NT2/D1 (cell line): ENCODE results near the gene PDPN.

ENCODE experiments used
- DNase-seq: peaks from one replicate; pipeline ENCODE4 v3.0.0-alpha.2; 2011; ENCODE audit warnings: low read depth, low spot score
- H3K27me3 ChIP-seq: 2 replicates; pipeline ENCODE4 v1.6.0; 2011; ENCODE audit warnings: mild to moderate bottlenecking; ENCODE audit not compliant: insufficient read length, insufficient read depth
- H3K36me3 ChIP-seq: 2 replicates; pipeline ENCODE4 v1.6.1; 2011; ENCODE audit warnings: mild to moderate bottlenecking, low read length, mixed read lengths; ENCODE audit not compliant: insufficient read depth, insufficient read length
- H3K4me1 ChIP-seq: 2 replicates; pipeline ENCODE4 v1.5.1; 2011; ENCODE audit not compliant: insufficient read depth, insufficient read length
- H3K4me3 ChIP-seq: 2 replicates; pipeline ENCODE4 v1.5.1; 2011; ENCODE audit warnings: low read depth; ENCODE audit not compliant: insufficient read length
- H3K9ac ChIP-seq: 2 replicates; pipeline ENCODE4 v1.6.0; 2011; ENCODE audit warnings: low read depth; ENCODE audit not compliant: insufficient read length
- H3K9me3 ChIP-seq: 2 replicates; pipeline ENCODE4 v1.5.1; 2011; ENCODE audit warnings: mild to moderate bottlenecking, low read length; ENCODE audit not compliant: insufficient read depth
- SUZ12 ChIP-seq: IDR thresholded peaks from 2 replicates; pipeline ENCODE4 v1.6.1; 2011; ENCODE audit not compliant: insufficient read length, insufficient read depth; ENCODE audit errors: extremely low read depth
- YY1 ChIP-seq: IDR thresholded peaks from 2 replicates; pipeline ENCODE4 v1.6.1; 2011; ENCODE audit not compliant: insufficient read length, insufficient read depth
- ZNF274 ChIP-seq: IDR thresholded peaks from 2 replicates; pipeline ENCODE4 v1.6.1; 2011; ENCODE audit warnings: mild to moderate bottlenecking, low read depth, low read length

PDPN gene

GRCh38 chr1:13543451-13544220 lies 40.0 kb upstream of the PDPN start:
- H3K27me3 ChIP-seq, result no peaks in the 10 kb centered on the region
- no peaks in the 10 kb centered on the region for H3K9me3 ChIP-seq
- no peak overlapping the region for H3K4me3 ChIP-seq
- H3K9ac ChIP-seq, result no peak overlapping the region
- H3K36me3 ChIP-seq, result no peaks in the 10 kb centered on the region
- DNase-seq, result no peak
- TF ChIP-seq YY1 (no peak), SUZ12 (no peak), ZNF274 (no peak)
- H3K4me1 ChIP-seq, result peaks cover 2% of the 10 kb centered on the region

- Histone ChIP-seq H3K36me3 (no peaks in the 10 kb centered on the region), H3K9me3 (no peaks in the 10 kb centered on the region), H3K4me1 (peaks cover 2% of the 10 kb centered on the region), H3K27me3 (no peaks in the 10 kb centered on the region), H3K9ac (no peak overlapping the region), H3K4me3 (no peak overlapping the region)
- DNase-seq, result no peak
- TF ChIP-seq ZNF274 (no peak), YY1 (no peak), SUZ12 (no peak)
These were observed 39.4 kb upstream of the PDPN start for GRCh38 chr1:13544221-13544556.

DNA sequence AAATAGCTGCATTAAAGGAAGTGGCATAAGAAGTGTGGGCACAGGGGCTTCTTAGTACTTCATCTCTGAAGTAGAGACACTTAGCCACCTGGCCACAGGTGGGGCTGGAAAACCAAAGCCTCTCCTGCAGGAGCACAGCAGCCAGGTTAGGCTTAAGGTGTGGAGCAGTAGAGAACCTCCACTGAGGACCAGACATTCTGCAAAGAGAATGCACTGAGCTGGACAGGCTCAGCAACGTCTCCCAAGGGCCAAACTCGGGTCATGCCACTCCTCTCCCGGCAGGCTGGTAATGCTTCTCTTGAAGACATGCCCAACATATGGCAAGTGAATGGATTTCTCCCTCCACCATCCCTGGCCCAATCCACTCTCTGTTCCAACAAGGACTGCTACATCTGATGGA lies 36.8 kb upstream of the PDPN start:
- Histone ChIP-seq H3K4me3 (no peak overlapping the region), H3K4me1 (peaks cover 2% of the 10 kb centered on the region), H3K9me3 (no peaks in the 10 kb centered on the region), H3K27me3 (no peaks in the 10 kb centered on the region), H3K9ac (no peak overlapping the region), H3K36me3 (no peaks in the 10 kb centered on the region)
- no peak for TF ChIP-seq SUZ12
- DNase-seq, result no peak

DNA sequence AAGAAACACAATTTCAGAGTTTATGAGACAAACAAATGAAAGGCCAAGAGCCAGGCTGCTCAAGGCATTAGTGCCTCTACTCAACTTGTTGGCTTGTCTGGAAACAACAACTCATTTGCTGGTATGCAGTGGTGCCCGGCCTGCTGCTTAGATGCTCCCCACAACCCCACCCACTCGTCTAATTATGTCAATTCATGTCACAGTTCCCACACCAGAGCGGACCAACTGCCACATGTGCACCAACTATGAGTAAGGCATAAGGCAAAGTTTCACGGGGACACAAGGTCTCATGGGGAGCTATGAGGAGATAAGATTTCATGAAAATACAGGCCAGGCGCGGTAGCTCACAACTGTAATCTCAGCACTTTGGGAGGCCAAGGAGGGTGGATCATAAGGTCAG lies 35.4 kb upstream of the PDPN start:
- Histone ChIP-seq H3K27me3 (no peaks in the 10 kb centered on the region), H3K9ac (no peak overlapping the region), H3K4me3 (no peak overlapping the region), H3K9me3 (no peaks in the 10 kb centered on the region), H3K4me1 (peaks cover 2% of the 10 kb centered on the region), H3K36me3 (no peaks in the 10 kb centered on the region)
- TF ChIP-seq SUZ12 (no peak), ZNF274 (no peak), YY1 (no peak)
- no peak for DNase-seq

DNA sequence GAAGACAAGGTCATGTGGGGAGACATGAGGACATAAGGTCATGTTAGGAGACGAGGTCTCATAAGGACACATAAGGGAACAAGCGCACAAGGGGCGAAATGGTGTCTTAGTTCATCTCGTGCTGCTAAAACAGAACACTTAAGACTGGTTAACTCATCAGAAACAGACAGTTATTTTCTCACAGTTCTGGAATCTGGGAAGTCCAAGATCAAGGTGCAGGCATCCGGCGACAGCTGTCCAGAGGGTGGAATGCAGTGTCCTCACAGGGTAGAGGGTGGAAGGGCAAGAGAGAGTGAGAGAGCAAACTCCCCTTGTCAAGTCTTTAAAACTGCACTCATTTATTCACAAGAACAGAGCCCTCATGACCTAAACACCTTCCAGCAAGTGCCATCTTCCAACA lies 34.6 kb upstream of the PDPN start:
- Histone ChIP-seq H3K27me3 (no peaks in the 10 kb centered on the region), H3K36me3 (no peaks in the 10 kb centered on the region), H3K9ac (no peak overlapping the region), H3K4me3 (no peak overlapping the region), H3K4me1 (no peaks in the 10 kb centered on the region), H3K9me3 (no peaks in the 10 kb centered on the region)
- DNase-seq, result no peak
- no peak for TF ChIP-seq ZNF274

GRCh38 chr1:13549521-13549920 lies 34.1 kb upstream of the PDPN start:
- H3K4me3 ChIP-seq, result no peak overlapping the region
- TF ChIP-seq ZNF274 (no peak), YY1 (no peak), SUZ12 (no peak)
- no peaks in the 10 kb centered on the region for H3K36me3 ChIP-seq
- no peaks in the 10 kb centered on the region for H3K27me3 ChIP-seq
- no peak overlapping the region for H3K9ac ChIP-seq
- no peak for DNase-seq
- H3K4me1 ChIP-seq, result no peaks in the 10 kb centered on the region
- H3K9me3 ChIP-seq, result no peaks in the 10 kb centered on the region

GRCh38 chr1:13550663-13551062 lies 33.0 kb upstream of the PDPN start:
- Histone ChIP-seq H3K4me1 (no peaks in the 10 kb centered on the region), H3K9ac (no peak overlapping the region), H3K36me3 (no peaks in the 10 kb centered on the region), H3K9me3 (no peaks in the 10 kb centered on the region), H3K27me3 (no peaks in the 10 kb centered on the region), H3K4me3 (no peak overlapping the region)
- TF ChIP-seq ZNF274 (no peak), SUZ12 (no peak), YY1 (no peak)
- DNase-seq, result no peak
